Ovary (tissue), 3 donors: ENCODE measurements around the gene GKN2.
"Not testable (repeated sequence)": the region's sequence is repeated elsewhere in the genome, so short reads cannot be mapped to it uniquely, and the experiment has no call there.

ENCODE experiments used
- EP300 ChIP-seq: sonication (generic); formaldehyde crosslinking; IDR thresholded peaks from one replicate; pipeline ENCODE4 v1.6.1; 2017; ENCODE audit warnings: antibody characterized with exemption
- POLR2A ChIP-seq: fragments of 450-650 bp; IDR thresholded peaks from one replicate; pipeline ENCODE4 v1.6.1; 2017; ENCODE audit warnings: antibody characterized with exemption, mild to moderate bottlenecking, moderate library complexity
- TF ChIP-seq, protein P1 (sequence below), 3 donors: fragments of 450-650 bp in 2 of 3; fragments of 200-600 bp in 1 of 3; IDR thresholded peaks; one replicate each; pipeline versions ENCODE4 v1.5.1 to v1.8.0; 2016 to 2022; ENCODE audit warnings: antibody characterized with exemption in 3 of 3, mild to moderate bottlenecking in 1 of 3
- donor health status: DM: no; HTN: no; CAD: no.

GRCh38 chr2:68895981-68896380, 56.7 kb downstream of the GKN2 start:
- not testable (repeated sequence) for TF ChIP-seq EP300, POLR2A
- TF ChIP-seq, protein P1, sequence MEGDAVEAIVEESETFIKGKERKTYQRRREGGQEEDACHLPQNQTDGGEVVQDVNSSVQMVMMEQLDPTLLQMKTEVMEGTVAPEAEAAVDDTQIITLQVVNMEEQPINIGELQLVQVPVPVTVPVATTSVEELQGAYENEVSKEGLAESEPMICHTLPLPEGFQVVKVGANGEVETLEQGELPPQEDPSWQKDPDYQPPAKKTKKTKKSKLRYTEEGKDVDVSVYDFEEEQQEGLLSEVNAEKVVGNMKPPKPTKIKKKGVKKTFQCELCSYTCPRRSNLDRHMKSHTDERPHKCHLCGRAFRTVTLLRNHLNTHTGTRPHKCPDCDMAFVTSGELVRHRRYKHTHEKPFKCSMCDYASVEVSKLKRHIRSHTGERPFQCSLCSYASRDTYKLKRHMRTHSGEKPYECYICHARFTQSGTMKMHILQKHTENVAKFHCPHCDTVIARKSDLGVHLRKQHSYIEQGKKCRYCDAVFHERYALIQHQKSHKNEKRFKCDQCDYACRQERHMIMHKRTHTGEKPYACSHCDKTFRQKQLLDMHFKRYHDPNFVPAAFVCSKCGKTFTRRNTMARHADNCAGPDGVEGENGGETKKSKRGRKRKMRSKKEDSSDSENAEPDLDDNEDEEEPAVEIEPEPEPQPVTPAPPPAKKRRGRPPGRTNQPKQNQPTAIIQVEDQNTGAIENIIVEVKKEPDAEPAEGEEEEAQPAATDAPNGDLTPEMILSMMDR (IDR thresholded peaks at IDR 0.05) = not testable (repeated sequence)
